Upper lobe of left lung (tissue), 6 donors: Measurements from ENCODE around the gene CELSR2. TPM values are rescaled to one million over a fixed set of nuclear protein-coding genes. Genes with fewer than 3 reads are reported as not detected.

Source experiments
- ATAC-seq, 2 donors: fragments of 200-7000 bp; cut with Tn5 transposase; one replicate each; pipeline ENCODE4 v1.9.1; 2022; ENCODE audit warnings: mild to moderate bottlenecking in 2 of 2, moderate library complexity in 2 of 2; ENCODE audit not compliant: low FRiP score in 2 of 2
- DNase-seq, 2 donors: peaks; one replicate each; pipeline ENCODE4 v3.0.0-alpha.2; 2019 to 2020
- H3K27ac ChIP-seq, 4 donors: fragments of 200-600 bp; sonication (generic); one replicate each; pipeline ENCODE4 v1.5.1; 2016 to 2019
- H3K27me3 ChIP-seq, 4 donors: fragments of 200-600 bp; sonication (generic); one replicate each; pipeline ENCODE4 v1.5.1; 2017 to 2019
- H3K36me3 ChIP-seq, 4 donors: fragments of 200-600 bp; sonication (generic); one replicate each; pipeline ENCODE4 v1.5.1; 2016 to 2019
- H3K4me1 ChIP-seq, 4 donors: fragments of 200-600 bp; sonication (generic); one replicate each; pipeline ENCODE4 v1.5.1; 2018 to 2019
- H3K4me3 ChIP-seq, 4 donors: fragments of 200-600 bp; sonication (generic); one replicate each; pipeline ENCODE4 v1.5.1; 2017 to 2019; ENCODE audit warnings: mild to moderate bottlenecking in 2 of 4, moderate library complexity in 1 of 4
- H3K9me3 ChIP-seq, 4 donors: fragments of 200-600 bp; sonication (generic); one replicate each; pipeline ENCODE4 v1.5.1; 2018 to 2019
- CTCF ChIP-seq, 6 experiments: fragments of 450-650 bp in 4 of 6; fragments of 200-600 bp in 2 of 6; sonication (generic) in 2 of 6; IDR thresholded peaks; one replicate each; pipeline ENCODE4 v1.5.1; 2016 to 2019; ENCODE audit warnings: antibody characterized with exemption in 6 of 6
- EP300 ChIP-seq, 4 donors: sonication (generic); formaldehyde crosslinking; IDR thresholded peaks; one replicate each; pipeline ENCODE4 v1.5.1; 2017; ENCODE audit warnings: antibody characterized with exemption in 4 of 4, control low read depth in 2 of 4
- POLR2A ChIP-seq, 4 donors: fragments of 450-650 bp; IDR thresholded peaks; one replicate each; pipeline ENCODE4 v1.5.1; 2016 to 2017; ENCODE audit warnings: antibody characterized with exemption in 4 of 4, mild to moderate bottlenecking in 2 of 4
- POLR2AphosphoS5 ChIP-seq, 2 donors: sonication (generic); formaldehyde crosslinking; IDR thresholded peaks; one replicate each; pipeline ENCODE4 v1.5.1; 2017; ENCODE audit warnings: antibody characterized with exemption in 2 of 2
- WGBS, 2 donors: methylation state at CpG; one replicate each; pipeline ENCODE4 v1.1.5; 2017 to 2018; 5-methylcytosine and 5-hydroxymethylcytosine counted together
- total RNA-seq, 6 donors: library from RNA; depleted of rRNA in 4 of 6; stranded (reverse); fragments of >200 nt in 4 of 6; gene quantifications; one replicate each; pipeline versions ENCODE4 v1.1.0 to v1.2.1, GENCODE V29; 2016 to 2021
- donor health status: DM: no; HTN: no; CAD: no; lungs with moderate emphysema.
- donor health status: DM: no; HTN: yes; CAD: no; lungs with severe emphysema.

The CELSR2 gene
- total RNA-seq, 6 donors from 2014 or later: 5.9 to 27.2 (median 8.8) TPM

GRCh38 chr1:109246141-109246551 lies 3.2 kb upstream of the CELSR2 start:
- TF ChIP-seq POLR2AphosphoS5 (IDR thresholded peaks at IDR 0.05) (no peak), POLR2A (IDR thresholded peaks at IDR 0.05) (no peak), CTCF (IDR thresholded peaks at IDR 0.05) (no peak), EP300 (IDR thresholded peaks at IDR 0.05) (no peak)
- Histone ChIP-seq H3K27ac (no peak overlapping the region), H3K27me3 (peaks cover 0 to 7% (median 2%) of the 10 kb centered on the region in 4 donors), H3K36me3 (no peaks in the 10 kb centered on the region), H3K9me3 (no peaks in the 10 kb centered on the region), H3K4me1 (peaks cover 12 to 35% (median 27%) of the 10 kb centered on the region in 4 donors), H3K4me3 (no peak overlapping the region)
- DNase-seq (no peak), ATAC-seq (no peak)
- 88 to 89% methylated on average over 7 of the region's 7 CpGs for WGBS, 2 donors

- Histone ChIP-seq H3K27me3 (peaks cover 0 to 7% (median 2%) of the 10 kb centered on the region in 4 donors), H3K36me3 (no peaks in the 10 kb centered on the region), H3K4me3 (no peak overlapping the region), H3K4me1 (peaks cover 4 to 20% (median 13%) of the 10 kb centered on the region in 4 donors), H3K27ac (no peak overlapping the region), H3K9me3 (no peaks in the 10 kb centered on the region)
- no peak for TF ChIP-seq POLR2A (IDR thresholded peaks at IDR 0.05)
- TF ChIP-seq POLR2AphosphoS5 (IDR thresholded peaks at IDR 0.05): no peak
- TF ChIP-seq EP300 (IDR thresholded peaks at IDR 0.05): no peak
- no peak for TF ChIP-seq CTCF (IDR thresholded peaks at IDR 0.05)
- 91 to 97% methylated on average over 6 to 8 of the region's 8 CpGs for WGBS, 2 donors
- DNase-seq (no peak), ATAC-seq (no peak)
Observed at GRCh38 chr1:109247401-109248365, 1.7 kb upstream of the CELSR2 start.

- no peaks in the 10 kb centered on the region for H3K9me3 ChIP-seq
- WGBS, 2 donors: 89 to 96% methylated on average over 7 of the region's 7 CpGs
- peaks cover 0 to 7% (median 2%) of the 10 kb centered on the region in 4 donors for H3K27me3 ChIP-seq
- no peak for DNase-seq
- H3K4me1 ChIP-seq: peaks cover 5 to 20% (median 13%) of the 10 kb centered on the region in 4 donors
- no peak for TF ChIP-seq EP300 (IDR thresholded peaks at IDR 0.05)
- no peak overlapping the region for H3K4me3 ChIP-seq
- no peak for ATAC-seq
- no peak overlapping the region for H3K27ac ChIP-seq
- H3K36me3 ChIP-seq: no peaks in the 10 kb centered on the region
Observed at GRCh38 chr1:109248444-109248796, 919 bp upstream of the CELSR2 start.

GRCh38 chr1:109249654-109250401 lies 489 bp downstream of the CELSR2 start:
- TF ChIP-seq CTCF (IDR thresholded peaks at IDR 0.05) (no peak), POLR2AphosphoS5 (IDR thresholded peaks at IDR 0.05) (no peak), POLR2A (IDR thresholded peaks at IDR 0.05) (no peak), EP300 (IDR thresholded peaks at IDR 0.05) (no peak)
- 0 to 1% methylated on average over 28 to 32 of the region's 80 CpGs for WGBS, 2 donors
- ATAC-seq (no peak), DNase-seq (peak in 1 of 2 donors; percentile 86)
- H3K4me1 ChIP-seq: peaks cover 12 to 34% (median 21%) of the 10 kb centered on the region in 4 donors
- H3K36me3 ChIP-seq: no peaks in the 10 kb centered on the region
- peak overlapping the region in 1 of 4 donors; percentile 49 for H3K27ac ChIP-seq
- H3K27me3 ChIP-seq: peaks cover 0 to 7% (median 2%) of the 10 kb centered on the region in 4 donors
- H3K9me3 ChIP-seq: no peaks in the 10 kb centered on the region
- peak overlapping the region; percentile 11 to 79 (median 71) for H3K4me3 ChIP-seq
